BLaER1 treated with 17β-estradiol and CSF1 and Interleukin-3, amounts not matched to agents 10 nM and 100 nM (cell line): ENCODE results near the gene PHEX.

Source experiments
- H3K27ac ChIP-seq, 11 experiments: shearing (Covaris generic); formaldehyde crosslinking; 2 replicates each; pipeline ENCODE4 v1.8.1; 2022
- H3K27me3 ChIP-seq, 11 experiments: shearing (Covaris generic); formaldehyde crosslinking; 2 replicates each; pipeline ENCODE4 v1.8.1; 2022
- H3K36me3 ChIP-seq, 11 experiments: shearing (Covaris generic); formaldehyde crosslinking; 2 replicates each; pipeline ENCODE4 v1.8.1; 2022
- H3K4me1 ChIP-seq, 10 experiments: shearing (Covaris generic); formaldehyde crosslinking; 2 replicates each; pipeline ENCODE4 v1.8.1; 2022
- H3K4me2 ChIP-seq, 11 experiments: shearing (Covaris generic); formaldehyde crosslinking; 2 replicates each; pipeline ENCODE4 v1.8.1; 2022
- H3K4me3 ChIP-seq, 10 experiments: shearing (Covaris generic); formaldehyde crosslinking; 2 replicates each; pipeline ENCODE4 v1.8.1; 2022
- H3K9ac ChIP-seq, 11 experiments: shearing (Covaris generic); formaldehyde crosslinking; 2 replicates each; pipeline ENCODE4 v1.8.1; 2022
- H3K9me3 ChIP-seq, 11 experiments: shearing (Covaris generic); formaldehyde crosslinking; replicated peaks in 1 of 11; 2 replicates each; pipeline ENCODE4 v1.8.1; 2022
- H4K20me1 ChIP-seq, 11 experiments: shearing (Covaris generic); formaldehyde crosslinking; 2 replicates each; pipeline ENCODE4 v1.8.1; 2022
- Cebpa-rat ChIP-seq, 11 experiments: shearing (Covaris generic); IDR thresholded peaks; 2 replicates each; pipeline ENCODE4 v1.8.1; 2022

The PHEX gene

DNA sequence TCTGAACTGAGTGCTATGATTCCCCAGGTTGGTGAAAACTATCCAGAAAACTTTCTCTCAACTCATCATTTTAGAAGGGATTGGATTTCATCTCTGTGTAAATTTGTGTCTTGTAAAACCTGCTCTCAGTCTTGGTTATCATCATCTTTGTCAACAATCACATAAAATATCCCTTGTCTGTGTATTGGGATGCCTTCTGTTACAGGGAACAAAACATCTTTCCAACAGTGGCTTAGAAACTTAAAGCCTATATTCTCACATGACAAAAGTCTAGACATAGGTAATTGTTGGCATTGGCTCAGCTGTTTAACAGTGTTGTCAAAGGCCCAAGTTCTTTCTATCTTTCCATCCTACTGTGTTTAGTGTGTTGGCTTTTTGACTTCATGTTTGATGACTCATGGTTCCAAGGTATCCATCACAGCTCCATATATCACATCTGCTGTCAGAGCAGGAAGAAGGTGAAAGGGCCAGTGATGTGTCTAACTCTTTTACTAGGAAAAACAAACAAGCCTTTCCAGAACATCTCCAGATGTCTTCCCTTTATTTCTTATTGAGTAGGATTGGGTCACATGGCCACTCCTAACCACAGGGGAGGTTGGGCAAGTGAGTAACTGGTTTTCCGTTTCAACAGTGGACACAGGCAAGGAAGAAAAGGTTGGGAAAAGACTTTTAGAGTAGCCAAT lies 65.0 kb downstream of the PHEX start:
- H3K4me1 ChIP-seq, result no peaks in the 10 kb centered on the region
- H3K27me3 ChIP-seq, result no peaks in the 10 kb centered on the region
- H3K27ac ChIP-seq, result no peak overlapping the region
- TF ChIP-seq Cebpa-rat (IDR thresholded peaks at IDR 0.05), result no peak
- no peak overlapping the region for H3K4me2 ChIP-seq
- no peaks in the 10 kb centered on the region for H3K36me3 ChIP-seq
- H4K20me1 ChIP-seq, result no peaks in the 10 kb centered on the region
- no peak overlapping the region for H3K4me3 ChIP-seq
- no peak overlapping the region for H3K9ac ChIP-seq
- H3K9me3 ChIP-seq, result peaks cover 0 to 4% (median 0%) of the 10 kb centered on the region in 11 experiments; a peak in 2 of 22 replicates

DNA sequence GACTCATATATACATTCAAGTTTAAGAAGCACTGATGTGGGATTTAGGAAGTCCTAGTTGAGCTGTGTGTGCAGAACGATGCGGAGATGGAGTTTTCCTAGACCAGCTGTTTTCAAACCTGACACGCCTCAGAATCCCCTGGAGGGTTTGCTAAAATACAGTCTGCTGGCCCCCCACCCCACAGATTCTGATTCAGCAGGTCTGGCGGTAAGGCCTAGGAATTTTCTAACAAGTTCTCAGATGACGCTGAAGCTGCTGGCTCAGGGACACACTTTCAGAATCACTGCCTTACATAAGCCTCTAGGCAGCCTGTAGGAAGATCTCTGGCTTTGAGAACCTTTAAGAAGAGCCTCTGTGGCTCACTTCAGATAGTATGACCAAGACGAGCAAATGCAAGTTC lies 73.1 kb downstream of the PHEX start:
- peaks cover 0 to 7% (median 0%) of the 10 kb centered on the region in 10 experiments; a peak in 3 of 20 replicates for H3K4me1 ChIP-seq
- no peaks in the 10 kb centered on the region for H3K27me3 ChIP-seq
- H3K36me3 ChIP-seq, result no peaks in the 10 kb centered on the region
- TF ChIP-seq Cebpa-rat (IDR thresholded peaks at IDR 0.05), result no peak
- peak overlapping the region in 3 of 11 experiments; percentile 1 to 51 (median 13); a peak in 5 of 22 replicates for H3K4me2 ChIP-seq
- 0 out of 22 replicates have a peak, but pooled peaks cover 0 to 4% (median 0%) of the 10 kb centered on the region in 11 experiments for H3K9me3 ChIP-seq
- H3K4me3 ChIP-seq, result no peak overlapping the region
- no peaks in the 10 kb centered on the region for H4K20me1 ChIP-seq
- no peak overlapping the region for H3K9ac ChIP-seq
- H3K27ac ChIP-seq, result no peak overlapping the region

DNA sequence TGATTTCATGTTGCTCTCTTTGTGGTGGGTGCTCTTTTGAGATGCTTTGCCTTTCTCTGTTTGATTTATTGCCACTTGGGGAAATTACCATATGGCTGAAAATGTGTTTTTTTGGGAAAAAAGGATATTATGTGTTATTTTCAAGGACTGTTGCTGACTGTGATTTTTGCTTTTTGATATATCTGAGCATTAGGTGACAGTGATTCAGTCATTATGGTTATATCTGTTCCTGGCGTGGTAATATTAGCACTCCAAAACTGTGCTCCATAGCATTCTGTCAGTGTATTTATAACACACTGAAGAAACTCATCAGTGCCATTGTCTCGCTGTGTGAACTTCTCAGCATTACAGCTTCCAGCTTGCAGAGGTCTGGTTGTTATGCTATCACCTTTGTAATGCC lies 73.8 kb downstream of the PHEX start:
- H3K4me1 ChIP-seq, result peaks cover 0 to 7% (median 0%) of the 10 kb centered on the region in 10 experiments; a peak in 3 of 20 replicates
- H3K36me3 ChIP-seq, result no peaks in the 10 kb centered on the region
- 0 out of 22 replicates have a peak, but pooled peaks cover 0 to 4% (median 0%) of the 10 kb centered on the region in 11 experiments for H3K9me3 ChIP-seq
- H3K4me2 ChIP-seq, result no peak overlapping the region
- no peak for TF ChIP-seq Cebpa-rat (IDR thresholded peaks at IDR 0.05)
- no peaks in the 10 kb centered on the region for H3K27me3 ChIP-seq
- no peaks in the 10 kb centered on the region for H4K20me1 ChIP-seq
- H3K4me3 ChIP-seq, result no peak overlapping the region
- no peak overlapping the region for H3K27ac ChIP-seq
- H3K9ac ChIP-seq, result no peak overlapping the region

DNA sequence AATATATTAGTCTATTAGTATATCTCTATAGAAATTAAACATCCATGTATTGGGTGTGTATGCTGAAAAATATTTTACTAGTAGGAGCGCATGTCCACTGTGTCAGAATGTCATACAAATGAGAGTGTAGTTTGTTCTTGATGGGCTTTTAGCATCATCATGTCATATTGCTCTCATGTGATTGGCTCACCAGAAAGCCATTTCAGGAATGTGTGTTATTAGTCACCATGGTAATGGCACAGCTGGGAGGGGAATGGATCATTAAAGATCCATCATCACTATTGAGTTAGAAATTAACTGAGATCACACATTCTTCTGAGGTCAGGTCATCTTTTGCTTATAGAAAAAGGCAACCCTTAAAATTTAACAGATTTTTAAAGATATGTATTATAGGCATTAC lies 77.3 kb downstream of the PHEX start:
- Histone ChIP-seq H3K4me3 (no peak overlapping the region), H3K9ac (no peak overlapping the region), H4K20me1 (no peaks in the 10 kb centered on the region), H3K27ac (no peak overlapping the region), H3K9me3 (no peaks in the 10 kb centered on the region), H3K4me1 (peaks cover 0 to 7% (median 0%) of the 10 kb centered on the region in 10 experiments; a peak in 3 of 20 replicates), H3K36me3 (no peaks in the 10 kb centered on the region), H3K27me3 (no peaks in the 10 kb centered on the region), H3K4me2 (no peak overlapping the region)
- no peak for TF ChIP-seq Cebpa-rat (IDR thresholded peaks at IDR 0.05)

DNA sequence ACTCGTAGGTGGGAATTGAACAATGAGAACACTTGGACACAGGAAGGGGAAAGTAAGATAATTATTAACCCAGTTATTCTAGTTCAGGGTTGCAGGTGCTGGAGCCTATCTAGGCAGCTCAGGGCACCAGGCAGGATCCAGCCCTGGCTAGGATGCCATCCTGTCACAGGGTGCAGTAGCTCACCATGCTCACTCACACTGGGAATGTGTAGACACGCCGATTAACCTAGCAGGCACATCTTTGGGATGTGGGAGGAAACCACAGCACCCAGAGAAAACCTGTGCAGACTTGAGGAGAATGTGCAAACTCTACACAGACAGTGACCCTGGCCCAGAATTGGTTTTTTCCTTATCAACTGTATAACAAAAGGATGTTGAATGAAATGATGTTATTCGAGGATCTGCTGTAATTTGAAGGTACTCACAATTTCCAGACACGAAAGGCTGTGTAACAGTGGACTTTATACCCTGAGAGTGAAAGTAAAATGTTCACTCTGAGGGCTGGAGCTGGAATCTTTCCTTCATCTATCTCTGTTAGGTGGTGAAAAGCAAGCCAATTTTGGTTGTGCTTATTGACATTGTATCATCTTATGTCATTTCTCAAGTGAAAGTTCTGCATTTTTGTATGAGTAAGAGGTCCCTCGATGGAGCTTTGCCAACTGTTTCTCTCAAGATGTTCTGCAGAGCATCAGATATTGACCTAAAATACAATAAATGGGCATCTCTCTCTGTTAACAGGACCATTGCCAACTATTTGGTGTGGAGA lies 78.8 kb downstream of the PHEX start:
- Histone ChIP-seq H3K36me3 (no peaks in the 10 kb centered on the region), H3K4me3 (no peak overlapping the region), H3K4me2 (no peak overlapping the region), H3K9me3 (no peaks in the 10 kb centered on the region), H4K20me1 (no peaks in the 10 kb centered on the region), H3K9ac (no peak overlapping the region), H3K27me3 (no peaks in the 10 kb centered on the region), H3K4me1 (no peaks in the 10 kb centered on the region; a peak in 1 of 20 replicates), H3K27ac (no peak overlapping the region)
- TF ChIP-seq Cebpa-rat (IDR thresholded peaks at IDR 0.05), result no peak

DNA sequence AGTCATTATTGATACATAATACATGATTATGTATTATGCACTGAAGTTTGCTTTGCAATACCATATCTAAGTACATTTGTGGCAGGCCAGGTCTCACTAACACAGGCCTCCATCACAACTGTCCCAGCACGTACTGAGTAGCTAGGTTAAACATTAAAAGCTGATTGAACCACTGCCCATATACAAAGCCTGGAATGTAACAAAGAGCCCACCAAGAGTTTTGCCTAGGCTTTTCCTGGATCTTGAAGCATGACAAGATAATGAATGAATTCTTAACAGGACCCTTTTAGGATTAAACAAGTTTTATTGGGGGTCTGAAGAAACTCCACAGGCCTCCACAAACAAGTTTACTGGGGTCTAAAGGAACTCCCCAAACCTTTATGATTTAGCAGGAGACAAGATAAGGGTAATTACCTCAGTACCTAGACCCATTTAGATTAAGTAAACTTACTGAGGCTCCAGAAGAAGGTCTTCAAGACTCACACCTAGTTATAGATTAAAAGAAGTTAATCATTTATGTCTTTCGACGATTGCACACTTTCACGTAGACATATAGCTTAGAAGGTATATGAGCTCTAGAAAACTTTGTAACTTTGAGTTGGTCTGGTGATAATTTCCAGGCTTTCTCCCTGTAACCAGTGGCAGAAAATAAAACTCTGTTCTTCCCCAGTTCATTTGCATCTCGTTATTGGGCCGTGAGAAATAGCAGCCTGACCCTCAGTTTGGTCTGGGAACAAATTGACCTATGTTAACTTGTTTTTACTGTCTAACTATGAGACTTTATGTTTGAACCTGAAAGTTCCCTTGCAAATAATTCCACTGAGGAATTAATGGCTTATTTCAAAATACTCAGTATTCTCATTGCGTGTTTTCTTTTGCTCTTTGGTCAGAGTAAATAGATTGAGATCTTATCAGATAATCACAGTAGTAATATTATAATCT lies 84.8 kb downstream of the PHEX start:
- H3K9ac ChIP-seq, result no peak overlapping the region
- H3K36me3 ChIP-seq, result no peaks in the 10 kb centered on the region
- H3K4me2 ChIP-seq, result no peak overlapping the region
- no peak overlapping the region for H3K4me3 ChIP-seq
- no peaks in the 10 kb centered on the region for H4K20me1 ChIP-seq
- no peak for TF ChIP-seq Cebpa-rat (IDR thresholded peaks at IDR 0.05)
- no peaks in the 10 kb centered on the region; a peak in 1 of 20 replicates for H3K4me1 ChIP-seq
- H3K27me3 ChIP-seq, result no peaks in the 10 kb centered on the region
- H3K27ac ChIP-seq, result no peak overlapping the region
- no peaks in the 10 kb centered on the region for H3K9me3 ChIP-seq

DNA sequence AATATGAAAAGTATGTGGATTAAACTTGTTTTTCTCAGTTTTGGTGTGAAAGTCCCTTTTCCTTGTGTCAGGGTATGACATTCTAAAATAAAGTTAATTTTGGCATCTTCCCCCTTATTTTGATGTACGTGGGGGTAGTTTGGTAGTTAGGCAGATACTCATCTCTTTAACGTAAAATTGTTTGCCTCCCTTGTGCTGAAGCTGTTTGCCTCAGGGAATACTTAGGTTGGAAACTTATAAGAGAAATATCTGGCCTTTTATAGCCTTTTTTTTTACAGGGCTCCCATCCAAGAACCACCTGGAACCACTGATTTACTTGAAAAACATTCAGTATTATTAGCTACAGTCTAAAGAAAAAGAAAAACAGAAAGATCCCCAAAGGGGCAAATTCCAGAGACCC lies 85.5 kb downstream of the PHEX start:
- no peaks in the 10 kb centered on the region; a peak in 1 of 20 replicates for H3K4me1 ChIP-seq
- TF ChIP-seq Cebpa-rat (IDR thresholded peaks at IDR 0.05), result no peak
- H3K4me2 ChIP-seq, result no peak overlapping the region
- H3K4me3 ChIP-seq, result no peak overlapping the region
- H3K9ac ChIP-seq, result no peak overlapping the region
- no peaks in the 10 kb centered on the region for H3K9me3 ChIP-seq
- H3K27ac ChIP-seq, result no peak overlapping the region
- no peaks in the 10 kb centered on the region for H3K27me3 ChIP-seq
- H3K36me3 ChIP-seq, result no peaks in the 10 kb centered on the region
- no peaks in the 10 kb centered on the region for H4K20me1 ChIP-seq

DNA sequence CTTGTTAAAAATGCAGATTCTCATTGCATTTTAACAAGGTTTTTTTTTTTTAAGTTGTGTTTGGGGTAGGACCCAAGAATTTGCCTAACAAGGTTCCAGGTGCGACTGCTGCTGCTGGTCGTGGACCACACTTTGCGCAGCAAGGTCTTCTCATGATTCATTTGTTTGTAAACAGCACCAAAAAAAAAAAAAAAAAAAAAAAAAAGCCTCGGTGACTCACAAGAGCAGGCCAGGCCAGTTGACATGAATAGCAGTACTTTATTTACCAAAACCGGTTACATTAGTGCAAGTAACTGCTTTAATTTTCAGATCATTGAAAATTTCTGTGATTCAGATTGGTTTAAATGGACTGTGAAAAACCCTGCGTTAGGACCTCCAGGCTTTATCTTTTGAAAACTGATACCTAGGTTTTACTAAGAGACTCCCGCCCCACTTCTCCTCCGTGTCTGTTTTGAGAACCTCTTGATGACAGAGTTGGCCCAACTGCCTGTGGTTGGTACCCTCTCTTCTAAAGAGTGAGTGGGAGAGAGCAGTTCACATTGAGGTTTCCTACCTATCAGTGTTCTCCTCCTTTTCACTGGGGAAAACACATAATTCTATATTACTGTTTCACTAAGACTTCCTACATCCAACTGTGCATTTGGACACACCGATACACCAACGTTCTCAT lies 86.2 kb downstream of the PHEX start:
- Histone ChIP-seq H3K27me3 (no peaks in the 10 kb centered on the region), H4K20me1 (no peaks in the 10 kb centered on the region), H3K4me1 (no peaks in the 10 kb centered on the region; a peak in 1 of 20 replicates), H3K36me3 (no peaks in the 10 kb centered on the region), H3K27ac (no peak overlapping the region), H3K9me3 (no peaks in the 10 kb centered on the region), H3K4me3 (no peak overlapping the region), H3K4me2 (no peak overlapping the region), H3K9ac (no peak overlapping the region)
- no peak for TF ChIP-seq Cebpa-rat (IDR thresholded peaks at IDR 0.05)
